ENCODE data around the gene CDH3. TPM values are rescaled to one million over a fixed set of nuclear protein-coding genes. Genes with fewer than 3 reads are reported as not detected.

Gene CDH3
- polyA plus RNA-seq, 1 experiment, result 1.1 TPM

- no peaks in the 10 kb centered on the region for H3K27me3 ChIP-seq (ENCODE audit: control insufficient read depth, insufficient read depth, low read length)
- DNase-seq (ENCODE audit: low read depth), result no peak
- ChIA-PET POLR2A (no interaction called here), CTCF (no interaction called here)
- no peaks in the 10 kb centered on the region for H3K36me3 ChIP-seq (ENCODE audit: control insufficient read depth, insufficient read depth, low read length)
- no peak overlapping the region for H3K4me3 ChIP-seq (ENCODE audit: low read depth, low read length)
- TF ChIP-seq CTCF (IDR thresholded peaks at IDR 0.05; ENCODE audit: insufficient read depth, low read depth, low read length), result no peak
These were observed 19.2 kb downstream of the CDH3 start for GRCh38 chr16:68664297-68664696.

DNA sequence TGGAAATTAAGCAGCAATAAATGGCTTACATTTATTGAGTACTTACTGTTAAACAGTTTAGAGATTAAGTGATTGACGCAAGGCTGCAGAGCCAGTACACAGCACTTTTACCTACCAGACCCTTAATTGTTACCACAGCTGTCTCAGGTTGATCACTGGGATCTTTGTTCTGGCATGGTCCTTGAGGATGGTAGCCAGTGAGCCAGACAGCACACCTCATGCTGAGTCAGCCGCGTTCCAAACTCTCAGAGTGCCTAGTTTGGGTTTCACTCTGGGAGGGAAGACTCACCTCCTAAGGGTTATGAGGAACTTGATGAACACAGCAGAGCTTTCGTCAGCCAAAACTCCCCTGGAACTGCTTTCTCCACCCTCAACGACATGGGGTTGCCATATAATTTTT is 20.4 kb downstream of the CDH3 start:
- ChIA-PET CTCF (no interaction called here), POLR2A (no interaction called here)
- no peaks in the 10 kb centered on the region for H3K36me3 ChIP-seq (ENCODE audit: control insufficient read depth, insufficient read depth, low read length)
- TF ChIP-seq CTCF (IDR thresholded peaks at IDR 0.05; ENCODE audit: insufficient read depth, low read depth, low read length), result no peak
- DNase-seq (ENCODE audit: low read depth), result no peak
- H3K4me3 ChIP-seq (ENCODE audit: low read depth, low read length), result no peak overlapping the region
- H3K27me3 ChIP-seq (ENCODE audit: control insufficient read depth, insufficient read depth, low read length), result no peaks in the 10 kb centered on the region

DNA sequence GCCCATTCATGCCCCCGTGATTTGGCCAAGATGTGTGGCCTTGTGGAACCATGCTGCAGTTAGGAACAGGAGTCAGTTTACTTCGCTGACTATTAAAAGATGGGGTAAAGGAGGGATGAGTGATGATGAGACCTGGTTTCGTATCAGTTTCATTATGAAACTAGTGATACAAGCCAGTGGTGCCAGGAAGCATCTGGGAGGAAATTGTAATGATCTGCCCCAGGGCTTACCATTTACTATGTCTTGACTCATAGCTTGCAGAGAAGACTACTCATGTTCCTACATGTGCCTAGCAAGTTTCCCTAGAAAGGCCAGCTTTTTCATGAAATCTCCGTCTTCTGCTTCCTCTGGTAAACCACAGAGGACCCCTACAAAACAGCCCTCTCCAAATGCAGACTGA is 23.2 kb downstream of the CDH3 start:
- TF ChIP-seq CTCF (IDR thresholded peaks at IDR 0.05; ENCODE audit: insufficient read depth, low read depth, low read length), result no peak
- Histone ChIP-seq H3K27me3 (ENCODE audit: control insufficient read depth, insufficient read depth, low read length) (no peaks in the 10 kb centered on the region), H3K36me3 (ENCODE audit: control insufficient read depth, insufficient read depth, low read length) (no peaks in the 10 kb centered on the region), H3K4me3 (ENCODE audit: low read depth, low read length) (no peak overlapping the region)
- peak; percentile 59 for DNase-seq (ENCODE audit: low read depth)
- ChIA-PET CTCF (interaction anchor here (1.3 to 2.9 kb wide), 3 partner anchors 9 to 78 kb away, joined by 3 to 10 read pairs (median 9); no protein-coding TSS in a partner anchor), POLR2A (no interaction called here)

GRCh38 chr16:68676113-68676860 is 31.2 kb downstream of the CDH3 start:
- DNase-seq (ENCODE audit: low read depth), result no peak
- POLR2A ChIA-PET, result no interaction called here

DNA sequence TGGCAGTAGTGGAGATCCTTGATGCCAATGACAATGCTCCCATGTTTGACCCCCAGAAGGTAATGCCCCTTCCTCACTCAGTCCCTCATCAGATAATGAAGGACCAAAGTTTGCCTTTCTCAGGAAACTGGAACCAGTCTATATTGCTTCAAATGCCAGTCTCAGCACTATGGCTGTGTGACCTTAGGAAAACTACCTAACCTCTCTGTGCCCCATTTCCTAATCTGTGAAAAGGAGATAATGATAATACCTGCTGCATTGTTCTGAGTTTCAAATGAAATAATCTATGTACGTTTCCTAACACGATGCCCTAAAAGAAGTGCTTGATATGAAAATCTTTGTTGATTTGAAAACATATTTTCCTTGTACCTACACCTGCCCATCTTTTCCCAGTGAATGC is 35.9 kb downstream of the CDH3 start:
- DNase-seq (ENCODE audit: low read depth), result no peak
- 0 out of 2 replicates have a peak, but pooled peaks cover 1% of the 10 kb centered on the region for H3K27me3 ChIP-seq (ENCODE audit: control insufficient read depth, insufficient read depth, low read length)
- ChIA-PET POLR2A (no interaction called here), CTCF (no interaction called here)
- H3K4me3 ChIP-seq (ENCODE audit: low read depth, low read length), result no peak overlapping the region
- TF ChIP-seq CTCF (IDR thresholded peaks at IDR 0.05; ENCODE audit: insufficient read depth, low read depth, low read length), result no peak
- no peaks in the 10 kb centered on the region for H3K36me3 ChIP-seq (ENCODE audit: control insufficient read depth, insufficient read depth, low read length)

More at GRCh38 chr16:68676113-68676860, 31.2 kb downstream of the CDH3 start:
- Histone ChIP-seq H3K27me3 (ENCODE audit: control insufficient read depth, insufficient read depth, low read length) (0 out of 2 replicates have a peak, but pooled peaks cover 1% of the 10 kb centered on the region), H3K36me3 (ENCODE audit: control insufficient read depth, insufficient read depth, low read length) (no peaks in the 10 kb centered on the region), H3K4me3 (ENCODE audit: low read depth, low read length) (no peak overlapping the region)
- TF ChIP-seq CTCF (IDR thresholded peaks at IDR 0.05; ENCODE audit: insufficient read depth, low read depth, low read length), result no peak
- CTCF ChIA-PET, result interaction anchor here (1.0 to 1.8 kb wide), 2 partner anchors 8 to 20 kb away, joined by 4 to 10 read pairs; no protein-coding TSS in a partner anchor
